Natural killer cell (primary cell): ENCODE measurements around the gene SH3BP2. TPM values are rescaled to one million over a fixed set of nuclear protein-coding genes. Genes with fewer than 3 reads are reported as not detected.

Experiments used
- ATAC-seq, 3 donors: fragments of 150-1000 bp in 2 of 3; fragments of 200-7000 bp in 1 of 3; cut with Tn5 transposase; 1 replicate in 1 of 3; 2 replicates in 2 of 3; pipeline ENCODE4 v1.10.0; 2021; ENCODE audit warnings: mild to moderate bottlenecking in 2 of 3, moderate library complexity in 2 of 3
- DNase-seq, 2 donors: peaks; one replicate each; pipeline versions ENCODE4 v3.0.0 to v3.0.0-alpha.2; 2013 to 2021; ENCODE audit warnings: mixed read lengths in 1 of 2
- H3K27ac ChIP-seq: one replicate; pipeline ENCODE4 v1.5.1; 2013; ENCODE audit warnings: mild to moderate bottlenecking, low read length
- H3K27me3 ChIP-seq: one replicate; pipeline ENCODE4 v1.6.1; 2013; ENCODE audit warnings: low read length; ENCODE audit not compliant: control insufficient read depth, insufficient read depth
- H3K36me3 ChIP-seq: one replicate; pipeline ENCODE4 v1.6.1; 2013; ENCODE audit warnings: low read length; ENCODE audit not compliant: control insufficient read depth, insufficient read depth
- H3K4me1 ChIP-seq: one replicate; pipeline ENCODE4 v1.6.1; 2013; ENCODE audit warnings: low read length; ENCODE audit not compliant: control insufficient read depth, insufficient read depth
- H3K4me3 ChIP-seq: one replicate; pipeline ENCODE4 v1.5.1; 2013; ENCODE audit warnings: low read length
- H3K9me3 ChIP-seq: one replicate; pipeline ENCODE4 v1.6.1; 2013; ENCODE audit warnings: low read length; ENCODE audit not compliant: control insufficient read depth, insufficient read depth
- H3K27ac Mint-ChIP-seq, 2 donors: one replicate each; pipeline ENCODE4 v1.8.0; 2022; ENCODE audit warnings: mild to moderate bottlenecking in 2 of 2, mixed read lengths in 2 of 2, moderate library complexity in 1 of 2
- H3K27me3 Mint-ChIP-seq, 2 donors: one replicate each; pipeline ENCODE4 v1.8.0; 2022; ENCODE audit warnings: low read depth in 2 of 2, mixed read lengths in 2 of 2
- H3K36me3 Mint-ChIP-seq: one replicate; pipeline ENCODE4 v1.8.0; 2022; ENCODE audit warnings: mixed read lengths
- H3K4me1 Mint-ChIP-seq, 2 donors: one replicate each; pipeline ENCODE4 v1.8.0; 2022; ENCODE audit warnings: mixed read lengths in 2 of 2
- H3K4me3 Mint-ChIP-seq: one replicate; pipeline ENCODE4 v1.8.0; 2022; ENCODE audit warnings: mild to moderate bottlenecking, moderate library complexity, mixed read lengths
- H3K9me3 Mint-ChIP-seq, 2 donors: one replicate each; pipeline ENCODE4 v1.8.0; 2022; ENCODE audit warnings: mixed read lengths in 2 of 2
- WGBS: methylation state at CpG from one replicate; pipeline ENCODE4 v1.1.7; 2013; ENCODE audit warnings: missing lambda C conversion rate; ENCODE audit not compliant: insufficient coverage; 5-methylcytosine and 5-hydroxymethylcytosine counted together
- intact Hi-C: fragments of 100-400 bp; cut with micrococcal nuclease; formaldehyde crosslinking; loops from one replicate; pipeline ENCODE4 v1.14.2; 2022
- total RNA-seq, 4 donors: library from RNA; stranded (reverse); fragments of 120-200 nt in 1 of 4; gene quantifications; one replicate each; pipeline versions ENCODE4 v1.2.3 to v1.2.4, GENCODE V29; 2013 to 2022
- TF ChIP-seq, protein P1 (sequence below): fragments of 200-600 bp; IDR thresholded peaks from one replicate; pipeline ENCODE4 v1.8.0; 2022; ENCODE audit warnings: antibody characterized with exemption

SH3BP2 gene
- total RNA-seq, 3 donors from 2014 or later (not counting 1 experiment from before 2014, with no cell fraction given): 213 to 283 (median 221) TPM

DNA sequence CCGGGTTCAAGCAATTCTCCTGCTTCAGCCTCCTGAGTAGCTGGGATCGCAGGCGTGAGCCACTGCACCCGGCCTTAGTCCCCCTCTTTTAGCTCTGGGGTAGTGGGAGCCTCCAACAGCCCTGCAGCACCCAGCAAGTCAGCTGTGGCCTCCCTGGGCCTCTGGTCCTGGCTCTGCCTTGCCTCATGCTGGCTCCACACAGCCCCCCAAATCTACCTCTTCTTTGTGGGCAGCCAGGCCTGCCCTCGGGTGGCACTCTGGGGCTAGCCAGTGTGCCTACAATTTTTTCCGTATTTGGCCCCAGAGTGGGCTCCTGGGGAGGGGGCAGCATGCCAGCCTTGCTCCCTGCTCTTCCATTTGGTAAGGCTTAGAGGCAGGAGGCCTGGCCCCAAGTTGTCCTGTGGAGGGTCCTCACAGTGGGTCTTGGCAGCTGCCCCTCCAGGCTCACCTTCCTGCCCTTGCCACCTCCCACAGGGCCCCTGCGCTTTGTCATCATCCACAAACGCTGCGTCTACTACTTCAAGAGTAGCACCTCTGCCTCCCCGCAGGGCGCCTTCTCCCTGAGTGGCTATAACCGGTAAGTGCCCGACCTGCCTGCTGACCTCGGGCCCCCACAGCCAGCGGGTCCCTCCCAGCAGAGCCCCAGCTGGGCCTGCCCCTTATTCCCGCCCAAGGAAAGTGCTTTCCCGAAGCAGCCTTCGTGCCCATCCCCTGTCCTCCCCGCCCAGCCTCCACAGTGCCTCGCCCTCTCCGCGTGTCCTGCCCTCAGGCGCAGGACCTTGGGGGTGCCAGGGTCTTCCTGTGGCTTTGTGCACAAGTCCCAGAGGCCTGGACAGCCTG lies 29.8 kb downstream of the SH3BP2 start:
- Mint-ChIP-seq H3K4me3 (no peak overlapping the region), H3K27ac (peak overlapping the region; percentile 72 to 76), H3K36me3 (no peaks in the 10 kb centered on the region), H3K27me3 (no peaks in the 10 kb centered on the region), H3K9me3 (no peaks in the 10 kb centered on the region), H3K4me1 (peaks cover 31 to 69% of the 10 kb centered on the region in 2 donors)
- TF ChIP-seq, protein P1, sequence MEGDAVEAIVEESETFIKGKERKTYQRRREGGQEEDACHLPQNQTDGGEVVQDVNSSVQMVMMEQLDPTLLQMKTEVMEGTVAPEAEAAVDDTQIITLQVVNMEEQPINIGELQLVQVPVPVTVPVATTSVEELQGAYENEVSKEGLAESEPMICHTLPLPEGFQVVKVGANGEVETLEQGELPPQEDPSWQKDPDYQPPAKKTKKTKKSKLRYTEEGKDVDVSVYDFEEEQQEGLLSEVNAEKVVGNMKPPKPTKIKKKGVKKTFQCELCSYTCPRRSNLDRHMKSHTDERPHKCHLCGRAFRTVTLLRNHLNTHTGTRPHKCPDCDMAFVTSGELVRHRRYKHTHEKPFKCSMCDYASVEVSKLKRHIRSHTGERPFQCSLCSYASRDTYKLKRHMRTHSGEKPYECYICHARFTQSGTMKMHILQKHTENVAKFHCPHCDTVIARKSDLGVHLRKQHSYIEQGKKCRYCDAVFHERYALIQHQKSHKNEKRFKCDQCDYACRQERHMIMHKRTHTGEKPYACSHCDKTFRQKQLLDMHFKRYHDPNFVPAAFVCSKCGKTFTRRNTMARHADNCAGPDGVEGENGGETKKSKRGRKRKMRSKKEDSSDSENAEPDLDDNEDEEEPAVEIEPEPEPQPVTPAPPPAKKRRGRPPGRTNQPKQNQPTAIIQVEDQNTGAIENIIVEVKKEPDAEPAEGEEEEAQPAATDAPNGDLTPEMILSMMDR: no peak
- DNase-seq: no peak
- intact Hi-C loops: no loop called here
- ATAC-seq: no peak
- Histone ChIP-seq H3K36me3 (peaks cover 70% of the 10 kb centered on the region), H3K27ac (no peak overlapping the region), H3K27me3 (no peaks in the 10 kb centered on the region), H3K9me3 (no peaks in the 10 kb centered on the region), H3K4me3 (no peak overlapping the region), H3K4me1 (peaks cover 50% of the 10 kb centered on the region)
- 94% methylated on average over 23 of the region's 23 CpGs for WGBS

- Histone ChIP-seq H3K4me3 (no peak overlapping the region), H3K4me1 (peaks cover 47% of the 10 kb centered on the region), H3K36me3 (peaks cover 76% of the 10 kb centered on the region), H3K27me3 (no peaks in the 10 kb centered on the region), H3K9me3 (no peaks in the 10 kb centered on the region), H3K27ac (no peak overlapping the region)
- Mint-ChIP-seq H3K9me3 (no peaks in the 10 kb centered on the region), H3K36me3 (no peaks in the 10 kb centered on the region), H3K27me3 (no peaks in the 10 kb centered on the region), H3K4me3 (no peak overlapping the region), H3K4me1 (peaks cover 31 to 70% of the 10 kb centered on the region in 2 donors), H3K27ac (peak overlapping the region in 1 of 2 donors; percentile 76)
- intact Hi-C loops: no loop called here
- TF ChIP-seq, protein P1: no peak
- ATAC-seq (no peak), DNase-seq (no peak)
- 99% methylated on average over 4 of the region's 4 CpGs for WGBS
These were observed 30.4 kb downstream of the SH3BP2 start for GRCh38 chr4:2823301-2823670.

- H3K36me3 Mint-ChIP-seq: no peaks in the 10 kb centered on the region
- DNase-seq (no peak), ATAC-seq (peak in 1 of 3 donors; percentile 52)
- no peaks in the 10 kb centered on the region for H3K27me3 ChIP-seq
- no peak overlapping the region for H3K4me3 ChIP-seq
- intact Hi-C loops: no loop called here
- H3K27me3 Mint-ChIP-seq: no peaks in the 10 kb centered on the region
- 76% methylated on average over 14 of the region's 14 CpGs for WGBS
- peak overlapping the region; percentile 16 to 76 for H3K27ac Mint-ChIP-seq
- H3K9me3 ChIP-seq: no peaks in the 10 kb centered on the region
- H3K4me1 ChIP-seq: peaks cover 44% of the 10 kb centered on the region
- H3K4me1 Mint-ChIP-seq: peaks cover 31 to 74% of the 10 kb centered on the region in 2 donors
- H3K9me3 Mint-ChIP-seq: no peaks in the 10 kb centered on the region
- TF ChIP-seq, protein P1: no peak
- no peak overlapping the region for H3K4me3 Mint-ChIP-seq
- H3K27ac ChIP-seq: no peak overlapping the region
- peaks cover 81% of the 10 kb centered on the region for H3K36me3 ChIP-seq
These were observed 30.9 kb downstream of the SH3BP2 start for GRCh38 chr4:2823671-2824328.
